Ovary (tissue), 9 donors: Measurements from ENCODE around the gene SLC39A11. TPM values are rescaled to one million over a fixed set of nuclear protein-coding genes. Genes with fewer than 3 reads are reported as not detected.

Experiments used
- DNase-seq, 5 donors: peaks; one replicate each; pipeline ENCODE4 v3.0.0-alpha.2; 2019 to 2020
- H3K27ac ChIP-seq, 2 donors: fragments of 200-600 bp; one replicate each; pipeline versions ENCODE4 v1.5.1 to v1.8.0; 2019 to 2022
- H3K27me3 ChIP-seq: fragments of 200-600 bp; one replicate; pipeline ENCODE4 v1.8.0; 2022
- H3K36me3 ChIP-seq: fragments of 200-600 bp; sonication (generic); one replicate; pipeline ENCODE4 v1.5.1; 2019
- H3K4me1 ChIP-seq: one replicate; pipeline ENCODE4 v1.8.1; 2013; ENCODE audit warnings: mild to moderate bottlenecking, moderate library complexity; ENCODE audit not compliant: insufficient read depth
- H3K4me3 ChIP-seq: fragments of 200-600 bp; sonication (generic); one replicate; pipeline ENCODE4 v1.5.1; 2017
- H3K9me3 ChIP-seq, 2 donors: fragments of 200-600 bp in 1 of 2; sonication (generic) in 1 of 2; one replicate each; pipeline versions ENCODE4 v1.5.1 to v1.8.1; 2013 to 2019; ENCODE audit warnings: mild to moderate bottlenecking in 1 of 2, moderate library complexity in 1 of 2
- CTCF ChIP-seq, 3 donors: fragments of 450-650 bp in 2 of 3; fragments of 200-600 bp in 1 of 3; IDR thresholded peaks; one replicate each; pipeline versions ENCODE4 v1.5.1 to v1.8.0; 2016 to 2022; ENCODE audit warnings: antibody characterized with exemption in 3 of 3, mild to moderate bottlenecking in 1 of 3
- EP300 ChIP-seq: sonication (generic); formaldehyde crosslinking; IDR thresholded peaks from one replicate; pipeline ENCODE4 v1.6.1; 2017; ENCODE audit warnings: antibody characterized with exemption
- POLR2A ChIP-seq: fragments of 450-650 bp; IDR thresholded peaks from one replicate; pipeline ENCODE4 v1.6.1; 2017; ENCODE audit warnings: antibody characterized with exemption, mild to moderate bottlenecking, moderate library complexity
- WGBS, 3 donors: extraction: QIAGEN DNeasy Blood & Tissue Kit in 1 of 3; methylation state at CpG; one replicate each; pipeline versions ENCODE4 v1.1.5 to v1.1.7; 2013 to 2017; 5-methylcytosine and 5-hydroxymethylcytosine counted together
- intact Hi-C, 4 donors: fragments of 100-400 bp; cut with DNase I; formaldehyde crosslinking; loops; one replicate each; pipeline versions ENCODE4 v1.11.0 to v1.15.1; 2022 to 2023
- polyA plus RNA-seq, 2 donors: library from polyadenylated mRNA; stranded (reverse); fragments of 200-250 nt in 1 of 2; fragments of 350-450 nt in 1 of 2; fragmentation: Illumina TruSeq in 1 of 2; extraction: RNeasy Lipid Tissue Mini Kit (QIAGEN cat#74804) in 1 of 2; gene quantifications; one replicate each; pipeline ENCODE4 v1.2.3, GENCODE V29; 2013 to 2014
- total RNA-seq, 7 donors: library from RNA; depleted of rRNA in 2 of 7; stranded (reverse); fragments of >200 nt in 2 of 7; fragmentation: NEBNext Ultra II Directional in 3 of 7; extraction: Animal tissue kit (Norgen Biotek cat#: 25700) in 3 of 7; gene quantifications; one replicate each; pipeline versions ENCODE4 v1.1.0 to v1.2.4, GENCODE V29; 2016 to 2023
- donor health status: DM: no; HTN: no; CAD: no; lungs with moderate emphysema.
- donor health status: DM: no; HTN: no; CAD: no.
- donor health status: Bipolar disorder and iron deficiency.
- donor health status: DM: yes; HTN: yes; CAD: no.
- donor health status: DM: no; HTN: no; CAD: no.
- donor health status: DM: yes; HTN: yes; CAD: no.

The SLC39A11 gene
- total and polyA plus RNA-seq, 9 donors = 4.0 to 21.2 (median 10.1) TPM

- H3K4me1 ChIP-seq = peaks cover 3% of the 10 kb centered on the region
- DNase-seq = no peak
- H3K27me3 ChIP-seq = no peaks in the 10 kb centered on the region
- no peak for TF ChIP-seq CTCF (IDR thresholded peaks at IDR 0.05)
- TF ChIP-seq POLR2A = no peak
- no peak for TF ChIP-seq EP300
- no peaks in the 10 kb centered on the region for H3K36me3 ChIP-seq
- no peak overlapping the region for H3K27ac ChIP-seq
- H3K9me3 ChIP-seq = no peaks in the 10 kb centered on the region
- H3K4me3 ChIP-seq = no peak overlapping the region
- WGBS, 3 donors = 79 to 88% (median 85%) methylated on average over 4 of the region's 4 CpGs
- intact Hi-C loops = no loop called here
These were observed 117.8 kb downstream of the SLC39A11 start for GRCh38 chr17:72974605-72975232.

DNA sequence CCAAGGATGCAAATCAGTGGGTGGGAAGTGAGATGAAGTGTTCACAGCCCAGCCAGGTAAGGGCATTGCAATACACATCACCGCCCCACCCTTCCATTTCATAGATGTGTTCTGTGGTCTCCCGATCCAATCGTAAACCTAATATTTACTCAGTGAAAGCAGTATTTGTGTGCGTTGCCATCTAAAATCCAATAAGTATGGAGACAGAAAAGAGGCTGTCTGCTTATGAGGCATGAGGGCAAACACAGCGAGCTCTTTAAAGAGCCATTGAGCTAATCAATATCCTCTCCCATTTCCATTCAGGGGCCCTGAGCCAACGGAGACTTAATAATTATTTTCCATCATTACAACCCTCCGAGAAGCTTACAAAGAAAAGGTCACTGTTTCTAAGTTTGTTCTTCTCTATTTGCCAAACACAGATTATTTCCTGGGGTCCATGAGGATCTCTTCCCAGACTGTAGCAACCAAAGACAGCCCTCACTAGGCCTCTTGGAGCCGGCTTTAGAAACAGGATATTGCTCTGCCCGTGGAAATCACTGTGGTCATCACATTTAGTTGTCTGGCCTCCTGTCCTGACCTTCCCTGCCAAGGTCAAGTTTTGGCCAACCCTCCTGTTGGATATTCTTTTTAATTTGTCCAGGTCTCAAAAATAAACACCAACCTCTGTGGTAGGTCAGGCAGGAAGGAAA lies 120.1 kb downstream of the SLC39A11 start:
- no peak for DNase-seq
- intact Hi-C loops = no loop called here
- no peak overlapping the region for H3K27ac ChIP-seq
- no peak overlapping the region for H3K4me3 ChIP-seq
- H3K36me3 ChIP-seq = no peaks in the 10 kb centered on the region
- 89 to 95% (median 89%) methylated on average over 9 of the region's 9 CpGs for WGBS, 3 donors
- no peak for TF ChIP-seq CTCF (IDR thresholded peaks at IDR 0.05)
- no peak for TF ChIP-seq POLR2A
- no peak for TF ChIP-seq EP300
- no peaks in the 10 kb centered on the region for H3K9me3 ChIP-seq
- no peaks in the 10 kb centered on the region for H3K27me3 ChIP-seq
- H3K4me1 ChIP-seq = no peaks in the 10 kb centered on the region

DNA sequence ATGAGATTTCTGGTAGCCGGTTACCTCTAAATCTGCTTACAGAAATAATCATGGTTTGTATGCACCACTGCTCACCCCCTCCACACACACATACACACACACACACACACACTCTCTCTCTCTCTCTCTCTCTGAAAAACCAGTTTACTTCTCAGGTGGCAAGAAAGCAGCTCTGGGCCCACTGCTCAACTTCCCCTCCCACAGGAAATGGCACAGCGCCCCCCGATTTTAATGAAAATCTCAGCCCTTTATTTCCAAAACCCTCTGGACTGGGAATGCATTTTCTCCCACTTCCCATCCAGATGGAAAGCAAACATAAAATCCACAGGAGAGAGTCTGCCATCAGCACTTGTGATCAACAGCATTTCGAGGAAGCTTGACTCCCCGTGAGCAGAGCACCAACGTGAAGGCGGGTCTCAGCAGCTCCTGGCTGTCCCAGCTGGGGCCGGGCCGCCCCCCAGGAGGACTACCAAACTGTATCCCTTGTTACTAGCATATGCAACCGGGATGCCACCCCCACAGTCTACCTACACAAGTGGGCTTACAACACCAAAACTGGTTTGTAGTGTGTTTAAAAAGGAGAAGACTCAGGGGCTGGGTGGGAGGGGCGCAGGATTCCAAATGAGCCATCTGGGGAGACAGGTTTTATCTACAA lies 121.1 kb downstream of the SLC39A11 start:
- H3K36me3 ChIP-seq = no peaks in the 10 kb centered on the region
- DNase-seq = no peak
- intact Hi-C loops = no loop called here

GRCh38 chr17:72970797-72971196 lies 121.7 kb downstream of the SLC39A11 start:
- no peak for TF ChIP-seq EP300
- TF ChIP-seq POLR2A = no peak
- TF ChIP-seq CTCF (IDR thresholded peaks at IDR 0.05) = no peak
- no peak for DNase-seq
- 89 to 92% (median 92%) methylated on average over 10 of the region's 10 CpGs for WGBS, 3 donors
- H3K27me3 ChIP-seq = no peaks in the 10 kb centered on the region
- no peak overlapping the region for H3K4me3 ChIP-seq
- no peak overlapping the region for H3K27ac ChIP-seq
- intact Hi-C loops = no loop called here
- H3K9me3 ChIP-seq = no peaks in the 10 kb centered on the region
- H3K4me1 ChIP-seq = no peaks in the 10 kb centered on the region
- H3K36me3 ChIP-seq = no peaks in the 10 kb centered on the region

More for the DNA sequence above, 121.1 kb downstream of the SLC39A11 start:
- WGBS, 3 donors = 81 to 85% (median 82%) methylated on average over 11 of the region's 11 CpGs
- TF ChIP-seq POLR2A (no peak), EP300 (no peak), CTCF (IDR thresholded peaks at IDR 0.05) (no peak)
- Histone ChIP-seq H3K4me3 (no peak overlapping the region), H3K9me3 (no peaks in the 10 kb centered on the region), H3K4me1 (no peaks in the 10 kb centered on the region), H3K27me3 (no peaks in the 10 kb centered on the region), H3K27ac (no peak overlapping the region)
